Breast epithelium (tissue), 3 donors: ENCODE data around the gene COG3.

ENCODE experiments used
- CTCF ChIP-seq, 3 donors: fragments of 450-650 bp; IDR thresholded peaks; one replicate each; pipeline ENCODE4 v1.5.1; 2016 to 2017; ENCODE audit warnings: antibody characterized with exemption in 3 of 3, mild to moderate bottlenecking in 3 of 3, moderate library complexity in 3 of 3
- POLR2A ChIP-seq: fragments of 450-650 bp; IDR thresholded peaks from one replicate; pipeline ENCODE4 v1.6.1; 2016; ENCODE audit warnings: antibody characterized with exemption, mild to moderate bottlenecking, moderate library complexity

- TF ChIP-seq POLR2A (no peak), CTCF (IDR thresholded peaks at IDR 0.05) (no peak)
These were observed 17.9 kb downstream of the COG3 start for GRCh38 chr13:45482571-45483173.
